ENCODE measurements around the gene PLOD2. TPM values are rescaled to one million over a fixed set of nuclear protein-coding genes. Genes with fewer than 3 reads are reported as not detected.

The PLOD2 gene
- total RNA-seq, 1 experiment from 2014 or later: 158 TPM

- no peak overlapping the region for H3K4me3 ChIP-seq (ENCODE audit: low read depth in 2 of 2, low read length in 2 of 2)
- H3K4me1 ChIP-seq (ENCODE audit: control insufficient read depth, insufficient read depth, low read length): peaks cover 12% of the 10 kb centered on the region
- no TSS peak for BruUV-seq (replicated peaks)
- H3K9me3 ChIP-seq (ENCODE audit: control insufficient read depth, insufficient read depth, low read depth, low read length): no peaks in the 10 kb centered on the region
- H3K27ac ChIP-seq (ENCODE audit: low read length): no peak overlapping the region
- CTCF ChIA-PET: interaction anchor here (2.4 kb wide), 1 partner anchor 136 kb away, joined by 22 read pairs; no protein-coding TSS in a partner anchor
- POLR2A ChIA-PET: no interaction called here
- in situ Hi-C loops (cut with HindIII; ENCODE audit: low pct_unique_long_range_greater_than_20kb, low sequenced_read_pairs) (no loop called here), intact Hi-C loops (cut with micrococcal nuclease; ENCODE audit: unreplicated experiment) (no loop called here)
- no peaks in the 10 kb centered on the region for H3K27me3 ChIP-seq (ENCODE audit: control insufficient read depth, insufficient read depth, low read length)
- H3K36me3 ChIP-seq (ENCODE audit: control insufficient read depth, insufficient read depth, low read length): no peaks in the 10 kb centered on the region
- TF ChIP-seq SIN3A (IDR thresholded peaks at IDR 0.05; ENCODE audit: borderline replicate concordance, insufficient read depth, low read depth, low read length) (no peak), TCF7L2 (IDR thresholded peaks at IDR 0.05; ENCODE audit: low read depth, low read length) (no peak), POLR2AphosphoS5 (IDR thresholded peaks at IDR 0.05; ENCODE audit: low read depth, low read length) (no peak), REST (IDR thresholded peaks at IDR 0.05; ENCODE audit: insufficient read depth in 1 of 2, low read depth in 2 of 2, low read length in 1 of 2) (no peak)
- TF ChIP-seq, protein P1, sequence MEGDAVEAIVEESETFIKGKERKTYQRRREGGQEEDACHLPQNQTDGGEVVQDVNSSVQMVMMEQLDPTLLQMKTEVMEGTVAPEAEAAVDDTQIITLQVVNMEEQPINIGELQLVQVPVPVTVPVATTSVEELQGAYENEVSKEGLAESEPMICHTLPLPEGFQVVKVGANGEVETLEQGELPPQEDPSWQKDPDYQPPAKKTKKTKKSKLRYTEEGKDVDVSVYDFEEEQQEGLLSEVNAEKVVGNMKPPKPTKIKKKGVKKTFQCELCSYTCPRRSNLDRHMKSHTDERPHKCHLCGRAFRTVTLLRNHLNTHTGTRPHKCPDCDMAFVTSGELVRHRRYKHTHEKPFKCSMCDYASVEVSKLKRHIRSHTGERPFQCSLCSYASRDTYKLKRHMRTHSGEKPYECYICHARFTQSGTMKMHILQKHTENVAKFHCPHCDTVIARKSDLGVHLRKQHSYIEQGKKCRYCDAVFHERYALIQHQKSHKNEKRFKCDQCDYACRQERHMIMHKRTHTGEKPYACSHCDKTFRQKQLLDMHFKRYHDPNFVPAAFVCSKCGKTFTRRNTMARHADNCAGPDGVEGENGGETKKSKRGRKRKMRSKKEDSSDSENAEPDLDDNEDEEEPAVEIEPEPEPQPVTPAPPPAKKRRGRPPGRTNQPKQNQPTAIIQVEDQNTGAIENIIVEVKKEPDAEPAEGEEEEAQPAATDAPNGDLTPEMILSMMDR (IDR thresholded peaks at IDR 0.05): no peak
- ATAC-seq (no peak), DNase-seq (ENCODE audit: low read depth, low spot score) (no peak)
Observed at GRCh38 chr3:146191051-146191450, 30.1 kb upstream of the PLOD2 start.

GRCh38 chr3:146189519-146190173, 28.7 kb upstream of the PLOD2 start:
- TF ChIP-seq, protein P1 (IDR thresholded peaks at IDR 0.05): peak; percentile 91
- no peak for TF ChIP-seq SIN3A (IDR thresholded peaks at IDR 0.05; ENCODE audit: borderline replicate concordance, insufficient read depth, low read depth, low read length)
- intact Hi-C loops (cut with micrococcal nuclease; ENCODE audit: unreplicated experiment): loop anchor here (1.0 to 10.0 kb wide), 3 partner anchors 138 to 405 kb away; no protein-coding TSS in a partner anchor
- POLR2A ChIA-PET: interaction anchor here (0.5 to 0.6 kb wide), 2 partner anchors 21 to 129 kb away, joined by 3 to 4 read pairs; no protein-coding TSS in a partner anchor
- DNase-seq (ENCODE audit: low read depth, low spot score): peak; percentile 55
- Histone ChIP-seq H3K27me3 (ENCODE audit: control insufficient read depth, insufficient read depth, low read length) (no peaks in the 10 kb centered on the region), H3K36me3 (ENCODE audit: control insufficient read depth, insufficient read depth, low read length) (no peaks in the 10 kb centered on the region), H3K4me1 (ENCODE audit: control insufficient read depth, insufficient read depth, low read length) (peaks cover 10% of the 10 kb centered on the region), H3K4me3 (ENCODE audit: low read depth in 2 of 2, low read length in 2 of 2) (peak overlapping the region; percentile 21 to 32), H3K27ac (ENCODE audit: low read length) (peak overlapping the region; percentile 71; the same call in 1 of the 2 replicates), H3K9me3 (ENCODE audit: control insufficient read depth, insufficient read depth, low read depth, low read length) (no peaks in the 10 kb centered on the region)
- CTCF ChIA-PET: interaction anchor here (0.6 to 2.5 kb wide), 13 partner anchors 13 to 396 kb away, joined by 3 to 22 read pairs (median 4); no protein-coding TSS in a partner anchor
- in situ Hi-C loops (cut with HindIII; ENCODE audit: low pct_unique_long_range_greater_than_20kb, low sequenced_read_pairs): no loop called here
- BruUV-seq (replicated peaks): no TSS peak
- ATAC-seq: peak; percentile 95

All from Panc1 (cell line).